ENCODE results near the gene SGSM2.

Gene SGSM2

DNA sequence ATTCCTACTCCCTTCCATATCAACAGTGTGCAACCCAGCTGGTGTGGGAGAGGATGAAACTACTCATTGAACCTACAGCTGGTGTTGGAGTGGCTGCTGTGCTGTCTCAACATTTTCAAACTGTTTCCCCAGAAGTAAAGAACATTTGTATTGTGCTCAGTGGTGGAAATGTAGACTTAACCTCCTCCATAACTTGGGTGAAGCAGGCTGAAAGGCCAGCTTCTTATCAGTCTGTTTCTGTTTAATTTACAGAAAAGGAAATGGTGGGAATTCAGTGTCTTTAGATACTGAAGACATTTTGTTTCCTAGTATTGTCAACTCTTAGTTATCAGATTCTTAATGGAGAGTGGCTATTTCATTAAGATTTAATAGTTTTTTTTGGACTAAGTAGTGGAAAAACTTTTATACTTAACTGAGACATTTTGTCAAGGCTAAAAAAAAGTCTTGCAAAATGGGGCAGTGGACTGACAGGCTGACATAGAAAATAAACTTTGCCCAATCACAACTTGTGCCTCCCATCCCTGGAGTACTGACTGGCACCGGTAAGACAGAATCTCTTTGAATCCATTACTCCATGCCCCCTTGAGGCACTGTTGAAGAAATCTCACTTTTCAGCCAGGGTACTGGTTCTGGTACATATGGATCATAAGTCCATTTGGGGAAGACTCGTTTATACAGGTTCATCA, 13.5 kb upstream of the SGSM2 start:
- no peak for TF ChIP-seq CTCF (IDR thresholded peaks at IDR 0.05; ENCODE audit: low read depth, low read length)
- H3K36me3 ChIP-seq, result peaks cover 30% of the 10 kb centered on the region
- DNase-seq, result no peak
- H3K27me3 ChIP-seq, result no peaks in the 10 kb centered on the region
- no peaks in the 10 kb centered on the region for H3K9me3 ChIP-seq
- H3K4me1 ChIP-seq, result no peaks in the 10 kb centered on the region
- no peak overlapping the region for H3K4me3 ChIP-seq (ENCODE audit: low read depth, low read length)

- Histone ChIP-seq H3K4me1 (no peaks in the 10 kb centered on the region), H3K9me3 (no peaks in the 10 kb centered on the region), H3K27me3 (no peaks in the 10 kb centered on the region), H3K36me3 (peaks cover 59% of the 10 kb centered on the region), H3K4me3 (ENCODE audit: low read depth, low read length) (no peak overlapping the region)
- DNase-seq, result no peak
- TF ChIP-seq CTCF (IDR thresholded peaks at IDR 0.05; ENCODE audit: low read depth, low read length), result no peak
These were observed 6.0 kb upstream of the SGSM2 start for GRCh38 chr17:2331303-2331702.

GRCh38 chr17:2335726-2336214, 1.5 kb upstream of the SGSM2 start:
- no peaks in the 10 kb centered on the region for H3K4me1 ChIP-seq
- no peaks in the 10 kb centered on the region for H3K27me3 ChIP-seq
- no peaks in the 10 kb centered on the region for H3K9me3 ChIP-seq
- peaks cover 44% of the 10 kb centered on the region for H3K36me3 ChIP-seq
- TF ChIP-seq CTCF (IDR thresholded peaks at IDR 0.05; ENCODE audit: low read depth, low read length), result no peak
- DNase-seq, result no peak
- peak overlapping the region; percentile 91 for H3K4me3 ChIP-seq (ENCODE audit: low read depth, low read length)

GRCh38 chr17:2336215-2336851, 968 bp upstream of the SGSM2 start, which contains the start of gene TSR1:
TSR1 (minus strand) TSS chr17:2336457; CDS start chr17:2336427, 30 bp downstream.
- H3K9me3 ChIP-seq, result no peaks in the 10 kb centered on the region
- peak; percentile 88 for DNase-seq
- TF ChIP-seq CTCF (IDR thresholded peaks at IDR 0.05; ENCODE audit: low read depth, low read length), result no peak
- H3K4me1 ChIP-seq, result no peaks in the 10 kb centered on the region
- H3K36me3 ChIP-seq, result peaks cover 38% of the 10 kb centered on the region
- no peaks in the 10 kb centered on the region for H3K27me3 ChIP-seq
- H3K4me3 ChIP-seq (ENCODE audit: low read depth, low read length), result peak within 1 kb of the TSS; percentile 91

GRCh38 chr17:2337544-2338314, 428 bp downstream of the SGSM2 start:
- Histone ChIP-seq H3K4me3 (ENCODE audit: low read depth, low read length) (peak overlapping the region; percentile 53), H3K9me3 (no peaks in the 10 kb centered on the region), H3K4me1 (no peaks in the 10 kb centered on the region), H3K27me3 (no peaks in the 10 kb centered on the region), H3K36me3 (peaks cover 27% of the 10 kb centered on the region)
- DNase-seq, result peak; percentile 67
- TF ChIP-seq CTCF (IDR thresholded peaks at IDR 0.05; ENCODE audit: low read depth, low read length), result no peak

All from BE2C (cell line).